OCI-LY1 (cell line): ENCODE measurements around the gene LOXL3.

Experiments
- H2AFZ ChIP-seq: fragments of 200-600 bp; sonication (generic), shearing (Covaris generic); 2 replicates; pipeline ENCODE4 v1.6.0; 2014; ENCODE audit warnings: antibody characterized with exemption, mild to moderate bottlenecking, low read length
- H3F3A ChIP-seq: fragments of 200-600 bp; sonication (generic), shearing (Covaris generic); 2 replicates; pipeline ENCODE4 v1.6.0; 2014; ENCODE audit warnings: mild to moderate bottlenecking, antibody characterized with exemption, low read length, moderate library complexity; ENCODE audit not compliant: insufficient read depth
- H3K27ac ChIP-seq: fragments of 200-600 bp; sonication (generic); 2 replicates; pipeline ENCODE4 v1.5.1; 2014; ENCODE audit warnings: low read length, mixed run types, mild to moderate bottlenecking, low read depth; ENCODE audit not compliant: poor library complexity, severe bottlenecking
- H3K27me3 ChIP-seq: fragments of 200-600 bp; sonication (generic); 2 replicates; pipeline ENCODE4 v1.6.0; 2014; ENCODE audit warnings: antibody characterized with exemption, mild to moderate bottlenecking, low read length, moderate library complexity; ENCODE audit not compliant: insufficient read depth
- H3K36me3 ChIP-seq: fragments of 200-600 bp; sonication (generic); 2 replicates; pipeline ENCODE4 v1.6.1; 2014; ENCODE audit warnings: mild to moderate bottlenecking, antibody characterized with exemption, low read length, moderate library complexity, mixed read lengths; ENCODE audit not compliant: insufficient read depth
- H3K4me1 ChIP-seq: fragments of 200-600 bp; sonication (generic); 2 replicates; pipeline ENCODE4 v1.5.1; 2014; ENCODE audit warnings: mild to moderate bottlenecking, low read length, moderate library complexity; ENCODE audit not compliant: insufficient read depth, severe bottlenecking
- H3K4me2 ChIP-seq: fragments of 200-600 bp; sonication (generic), shearing (Covaris generic); 2 replicates; pipeline ENCODE4 v1.6.1; 2014; ENCODE audit warnings: low read length
- H3K4me3 ChIP-seq: fragments of 200-600 bp; sonication (generic); 2 replicates; pipeline ENCODE4 v1.5.1; 2014; ENCODE audit warnings: low read length, low read depth, mild to moderate bottlenecking, mixed read lengths; ENCODE audit not compliant: poor library complexity, severe bottlenecking
- H3K79me2 ChIP-seq: fragments of 200-600 bp; shearing (Covaris generic); 2 replicates; pipeline ENCODE4 v1.6.1; 2016; ENCODE audit warnings: mixed run types, low read length, mixed read lengths; ENCODE audit not compliant: insufficient read depth
- H3K9ac ChIP-seq: fragments of 200-600 bp; sonication (generic), shearing (Covaris generic); 2 replicates; pipeline ENCODE4 v1.6.1; 2014; ENCODE audit warnings: mild to moderate bottlenecking, low read length, mixed read lengths
- H3K9me2 ChIP-seq: fragments of 200-600 bp; sonication (generic), shearing (Covaris generic); 2 replicates; pipeline ENCODE4 v1.6.1; 2014; ENCODE audit warnings: low read depth, mild to moderate bottlenecking, low read length, mixed read lengths
- H3K9me3 ChIP-seq: fragments of 200-600 bp; shearing (Covaris generic); 2 replicates; pipeline ENCODE4 v1.6.1; 2014; ENCODE audit warnings: low read length, mixed read lengths
- H4K20me1 ChIP-seq: fragments of 200-600 bp; sonication (generic), shearing (Covaris generic); 2 replicates; pipeline ENCODE4 v1.6.0; 2016; ENCODE audit warnings: mild to moderate bottlenecking, low read length; ENCODE audit not compliant: insufficient read depth
- CTCF ChIP-seq: fragments of 200-600 bp; sonication (generic), shearing (Covaris generic); IDR thresholded peaks from 2 replicates; pipeline ENCODE4 v1.5.1; 2017; ENCODE audit warnings: mild to moderate bottlenecking, antibody characterized with exemption, low read length, moderate library complexity, mixed read lengths
- EZH2 ChIP-seq: fragments of 200-600 bp; sonication (generic), shearing (Covaris generic); IDR thresholded peaks from 2 replicates; pipeline ENCODE4 v1.8.0; 2017; ENCODE audit warnings: borderline replicate concordance, mixed run types, mild to moderate bottlenecking, antibody characterized with exemption, low read length, moderate library complexity, mixed read lengths

The LOXL3 gene

GRCh38 chr2:74491648-74492544 lies 61.8 kb downstream of the LOXL3 start:
- no peak overlapping the region for H3K27ac ChIP-seq
- no peaks in the 10 kb centered on the region for H3K4me1 ChIP-seq
- peaks cover 40% of the 10 kb centered on the region for H3K36me3 ChIP-seq
- no peak overlapping the region for H2AFZ ChIP-seq
- TF ChIP-seq CTCF (no peak), EZH2 (no peak)
- H3K9me3 ChIP-seq: no peaks in the 10 kb centered on the region
- H3F3A ChIP-seq: no peaks in the 10 kb centered on the region
- H3K4me3 ChIP-seq: no peak overlapping the region
- no peak overlapping the region for H3K4me2 ChIP-seq
- no peaks in the 10 kb centered on the region for H3K79me2 ChIP-seq
- no peak overlapping the region for H3K9ac ChIP-seq
- H3K27me3 ChIP-seq: no peaks in the 10 kb centered on the region
- H4K20me1 ChIP-seq: no peaks in the 10 kb centered on the region
- H3K9me2 ChIP-seq: no peaks in the 10 kb centered on the region

DNA sequence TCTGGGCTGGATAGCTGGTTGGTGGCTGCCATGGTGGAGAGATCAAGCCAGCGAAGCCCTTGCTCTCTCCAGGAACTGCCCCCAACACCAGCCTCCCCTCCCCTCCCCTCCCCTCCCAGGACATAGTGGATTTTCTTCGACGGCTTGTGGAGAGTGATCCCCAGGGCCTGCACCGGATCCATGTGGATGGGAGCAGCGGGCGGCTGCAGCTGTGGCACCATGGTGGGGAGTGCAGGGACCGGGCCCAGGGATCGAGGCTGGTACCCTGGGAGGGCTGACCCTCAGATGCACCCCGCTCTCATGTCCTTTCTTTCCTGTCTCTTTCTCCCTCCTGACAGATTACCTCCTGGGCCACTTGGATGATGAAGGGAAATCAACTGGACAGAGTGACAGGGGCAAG lies 63.8 kb downstream of the LOXL3 start:
- Histone ChIP-seq H2AFZ (no peak overlapping the region), H3K9me3 (no peaks in the 10 kb centered on the region), H3K4me2 (no peak overlapping the region), H3K4me1 (no peaks in the 10 kb centered on the region), H3K27ac (no peak overlapping the region), H4K20me1 (no peaks in the 10 kb centered on the region), H3F3A (no peaks in the 10 kb centered on the region), H3K9me2 (no peaks in the 10 kb centered on the region), H3K79me2 (no peaks in the 10 kb centered on the region), H3K4me3 (no peak overlapping the region), H3K9ac (no peak overlapping the region), H3K36me3 (peaks cover 46% of the 10 kb centered on the region), H3K27me3 (no peaks in the 10 kb centered on the region)
- TF ChIP-seq CTCF (no peak), EZH2 (no peak)

- Histone ChIP-seq H3K27ac (no peak overlapping the region), H3K9me2 (no peaks in the 10 kb centered on the region), H3F3A (no peaks in the 10 kb centered on the region), H3K36me3 (peaks cover 45% of the 10 kb centered on the region), H3K9me3 (no peaks in the 10 kb centered on the region), H3K4me3 (no peak overlapping the region), H4K20me1 (no peaks in the 10 kb centered on the region), H2AFZ (no peak overlapping the region), H3K4me1 (peaks cover 4% of the 10 kb centered on the region), H3K79me2 (no peaks in the 10 kb centered on the region), H3K9ac (no peak overlapping the region), H3K4me2 (no peak overlapping the region), H3K27me3 (no peaks in the 10 kb centered on the region)
- TF ChIP-seq EZH2 (no peak), CTCF (no peak)
These were observed 64.9 kb downstream of the LOXL3 start for GRCh38 chr2:74488643-74489481.
